ENCODE data around the gene PPM1H. TPM values are rescaled to one million over a fixed set of nuclear protein-coding genes. Genes with fewer than 3 reads are reported as not detected.

PPM1H gene
- total and polyA plus RNA-seq, 2 of the 8 experiments (the other 6 are each of a cell fraction or from before 2014, with no cell fraction given) = 16.4 to 36.1 TPM

- no peak for TF ChIP-seq CTBP2 (IDR thresholded peaks at IDR 0.05; ENCODE audit: borderline replicate concordance, insufficient read depth, insufficient read length, low read length)
- no peak for TF ChIP-seq SIX5 (IDR thresholded peaks at IDR 0.05; ENCODE audit: low read depth, low read length)
- TF ChIP-seq KDM4A (IDR thresholded peaks at IDR 0.05; ENCODE audit: low read depth, low read length, severe bottlenecking) = peak; percentile 74
- 0 out of 2 replicates have a peak, but pooled peaks have one; percentile 17 for TF ChIP-seq CREB1 (IDR thresholded peaks at IDR 0.05)
- TF ChIP-seq CHD7 (IDR thresholded peaks at IDR 0.05; ENCODE audit: insufficient replicate concordance, low read length) = no peak
- TF ChIP-seq CBX8 (IDR thresholded peaks at IDR 0.05; ENCODE audit: borderline replicate concordance, low read depth, low read length) = no peak
- TF ChIP-seq RAD21 (IDR thresholded peaks at IDR 0.05 in 1 of 2, conservative IDR thresholded peaks at IDR 0.05 in 1 of 2; ENCODE audit: low read depth in 2 of 2, low read length in 2 of 2) = no peak; a peak in 1 of 4 replicates
- no peak for TF ChIP-seq RXRA (IDR thresholded peaks at IDR 0.05; ENCODE audit: insufficient read depth, low read depth, low read length)
- TF ChIP-seq MAFK (IDR thresholded peaks at IDR 0.05; ENCODE audit: low read depth, low read length) = no peak
- no peak for TF ChIP-seq SP1 (IDR thresholded peaks at IDR 0.05; ENCODE audit: low read depth, low read length)
- peak; percentile 90 for TF ChIP-seq ASH2L (IDR thresholded peaks at IDR 0.05; ENCODE audit: low read length)
Observed at GRCh38 chr12:62934239-62934798, 631 bp downstream of the PPM1H start (continued).
